GM06990 (cell line): Measurements from ENCODE around the gene CPNE1.
A peak's percentile ranks its signal among the peaks of the same experiment; 100 is the strongest.

Experiments used
- DNase-seq: peaks from one replicate; pipeline ENCODE4 v3.0.0-alpha.2; 2011; ENCODE audit not compliant: insufficient read length; ENCODE audit errors: extremely low read depth
- H3K27me3 ChIP-seq: replicated peaks from 2 replicates; pipeline ENCODE4 v1.6.0; 2011; ENCODE audit warnings: low read length; ENCODE audit not compliant: control insufficient read depth, insufficient read depth
- H3K36me3 ChIP-seq: 2 replicates; pipeline ENCODE4 v1.5.1; 2011; ENCODE audit warnings: low read length; ENCODE audit not compliant: control insufficient read depth, insufficient read depth
- H3K4me3 ChIP-seq: replicated peaks from 2 replicates; pipeline ENCODE4 v1.5.1; 2011; ENCODE audit warnings: low read depth, mild to moderate bottlenecking, control low read depth, low read length
- CTCF ChIP-seq: IDR thresholded peaks from 2 replicates; pipeline ENCODE4 v1.5.1; 2011; ENCODE audit warnings: low read length, control low read depth, mild to moderate bottlenecking, inconsistent platforms; ENCODE audit not compliant: insufficient read depth, poor library complexity, severe bottlenecking

The CPNE1 gene

GRCh38 chr20:35702051-35702823 is 37.5 kb upstream of the CPNE1 start:
- no peak for TF ChIP-seq CTCF
- Histone ChIP-seq H3K4me3 (no peak overlapping the region), H3K36me3 (peaks cover 11% of the 10 kb centered on the region), H3K27me3 (no peaks in the 10 kb centered on the region)
- DNase-seq, result no peak

GRCh38 chr20:35700625-35701148 is 36.0 kb upstream of the CPNE1 start:
- no peak for DNase-seq
- Histone ChIP-seq H3K27me3 (no peaks in the 10 kb centered on the region), H3K36me3 (peaks cover 11% of the 10 kb centered on the region), H3K4me3 (no peak overlapping the region; the same call in 1 of the 2 replicates)
- no peak for TF ChIP-seq CTCF

GRCh38 chr20:35699957-35700624 is 35.4 kb upstream of the CPNE1 start:
- Histone ChIP-seq H3K4me3 (peak overlapping the region; percentile 79), H3K27me3 (no peaks in the 10 kb centered on the region), H3K36me3 (peaks cover 9% of the 10 kb centered on the region)
- DNase-seq, result no peak
- TF ChIP-seq CTCF, result no peak

- Histone ChIP-seq H3K36me3 (peaks cover 6% of the 10 kb centered on the region), H3K4me3 (peak within 1 kb of the TSS; percentile 79), H3K27me3 (no peaks in the 10 kb centered on the region)
- peak; percentile 89 for DNase-seq
- peak; percentile 21 for TF ChIP-seq CTCF
These were observed 34.6 kb upstream of the CPNE1 start, which contains the start of the genes NFS1 and ROMO1 for GRCh38 chr20:35699127-35699956. Gene NFS1 (minus strand): TSS chr20:35699352. CDS start chr20:35699288, 64 bp downstream. Gene ROMO1 (plus strand): TSS chr20:35699405. CDS start chr20:35699633, 228 bp downstream.

- no peaks in the 10 kb centered on the region for H3K27me3 ChIP-seq
- DNase-seq, result no peak
- TF ChIP-seq CTCF, result no peak
- peak overlapping the region; percentile 79 for H3K4me3 ChIP-seq
- peaks cover 6% of the 10 kb centered on the region for H3K36me3 ChIP-seq
These were observed 33.8 kb upstream of the CPNE1 start for GRCh38 chr20:35698298-35699126.
